Upper lobe of right lung (tissue), 1 donor: Measurements from ENCODE around the gene CDKN2B. TPM values are rescaled to one million over a fixed set of nuclear protein-coding genes. Genes with fewer than 3 reads are reported as not detected.

Experiments used
- ATAC-seq: fragments of 200-7000 bp; cut with Tn5 transposase; one replicate; pipeline ENCODE4 v1.9.1; 2020; ENCODE audit warnings: mild to moderate bottlenecking, moderate library complexity
- DNase-seq: peaks from one replicate; pipeline ENCODE4 v3.0.0-alpha.2; 2020
- H3K27ac ChIP-seq: fragments of 200-600 bp; one replicate; pipeline ENCODE4 v1.8.0; 2022
- H3K27me3 ChIP-seq: fragments of 200-600 bp; one replicate; pipeline ENCODE4 v1.8.0; 2022; ENCODE audit warnings: mild to moderate bottlenecking
- H3K36me3 ChIP-seq: fragments of 200-600 bp; one replicate; pipeline ENCODE4 v1.8.0; 2022
- H3K4me1 ChIP-seq: fragments of 200-600 bp; one replicate; pipeline ENCODE4 v1.8.0; 2022
- H3K4me3 ChIP-seq: fragments of 200-600 bp; one replicate; pipeline ENCODE4 v1.8.0; 2022; ENCODE audit warnings: mild to moderate bottlenecking
- H3K9me3 ChIP-seq: fragments of 200-600 bp; one replicate; pipeline ENCODE4 v1.8.0; 2022
- CTCF ChIP-seq: fragments of 200-600 bp; IDR thresholded peaks from one replicate; pipeline ENCODE4 v1.8.0; 2022; ENCODE audit warnings: antibody characterized with exemption
- intact Hi-C: fragments of 100-400 bp; cut with DNase I; formaldehyde crosslinking; loops from one replicate; pipeline ENCODE4 v1.11.0; 2022
- total RNA-seq: library from RNA; stranded (reverse); fragmentation: NEBNext Ultra II Directional; extraction: Animal tissue kit (Norgen Biotek cat#: 25700); gene quantifications from one replicate; pipeline ENCODE4 v1.2.1, GENCODE V29; 2021
- donor health status: DM: no; HTN: yes; CAD: no; lungs with severe emphysema.

CDKN2B gene
- total RNA-seq, 1 donor from 2014 or later = 31.3 TPM

GRCh38 chr9:21969951-21970799 lies 38.9 kb downstream of the CDKN2B start:
- no peak overlapping the region for H3K27ac ChIP-seq
- H3K4me1 ChIP-seq = peaks cover 17% of the 10 kb centered on the region
- H3K4me3 ChIP-seq = no peak overlapping the region
- H3K9me3 ChIP-seq = no peaks in the 10 kb centered on the region
- no peak for TF ChIP-seq CTCF
- H3K27me3 ChIP-seq = peaks cover 99% of the 10 kb centered on the region
- ATAC-seq (no peak), DNase-seq (no peak)
- H3K36me3 ChIP-seq = no peaks in the 10 kb centered on the region
- intact Hi-C loops = no loop called here

GRCh38 chr9:21969011-21969940 lies 39.8 kb downstream of the CDKN2B start:
- intact Hi-C loops = no loop called here
- no peak overlapping the region for H3K4me3 ChIP-seq
- peaks cover 14% of the 10 kb centered on the region for H3K4me1 ChIP-seq
- H3K36me3 ChIP-seq = no peaks in the 10 kb centered on the region
- TF ChIP-seq CTCF = no peak
- peaks cover 100% of the 10 kb centered on the region for H3K27me3 ChIP-seq
- DNase-seq (no peak), ATAC-seq (no peak)
- no peaks in the 10 kb centered on the region for H3K9me3 ChIP-seq
- H3K27ac ChIP-seq = no peak overlapping the region

GRCh38 chr9:21968331-21969010 lies 40.6 kb downstream of the CDKN2B start:
- Histone ChIP-seq H3K4me1 (peaks cover 12% of the 10 kb centered on the region), H3K36me3 (no peaks in the 10 kb centered on the region), H3K9me3 (no peaks in the 10 kb centered on the region), H3K27me3 (peaks cover 99% of the 10 kb centered on the region), H3K27ac (no peak overlapping the region), H3K4me3 (no peak overlapping the region)
- no peak for TF ChIP-seq CTCF
- ATAC-seq (no peak), DNase-seq (no peak)
- intact Hi-C loops = no loop called here

- Histone ChIP-seq H3K4me1 (peaks cover 12% of the 10 kb centered on the region), H3K27ac (no peak overlapping the region), H3K9me3 (no peaks in the 10 kb centered on the region), H3K36me3 (no peaks in the 10 kb centered on the region), H3K27me3 (peaks cover 99% of the 10 kb centered on the region), H3K4me3 (no peak overlapping the region)
- TF ChIP-seq CTCF = no peak
- intact Hi-C loops = no loop called here
- DNase-seq (no peak), ATAC-seq (no peak)
These were observed 41.4 kb downstream of the CDKN2B start for GRCh38 chr9:21967702-21968101.

- Histone ChIP-seq H3K4me1 (peaks cover 12% of the 10 kb centered on the region), H3K9me3 (no peaks in the 10 kb centered on the region), H3K27me3 (peaks cover 99% of the 10 kb centered on the region), H3K4me3 (no peak overlapping the region), H3K27ac (no peak overlapping the region), H3K36me3 (no peaks in the 10 kb centered on the region)
- DNase-seq = no peak
- intact Hi-C loops = no loop called here
- no peak for ATAC-seq
- TF ChIP-seq CTCF = no peak
These were observed 41.9 kb downstream of the CDKN2B start for GRCh38 chr9:21967169-21967568.
